Measurements from ENCODE around the gene PWP2. TPM values are rescaled to one million over a fixed set of nuclear protein-coding genes. Genes with fewer than 3 reads are reported as not detected.
"Not testable (repeated sequence)": the region's sequence is repeated elsewhere in the genome, so short reads cannot be mapped to it uniquely, and the experiment has no call there.

PWP2 gene
- polyA plus RNA-seq, 3 donors: 4.2 to 8.5 (median 5.8) TPM

- not testable (repeated sequence) for DNase-seq (ENCODE audit: low read depth in 3 of 3, low spot score in 2 of 3)
These were observed 52.4 kb downstream of the PWP2 start for GRCh38 chr21:44159349-44160297.

DNA sequence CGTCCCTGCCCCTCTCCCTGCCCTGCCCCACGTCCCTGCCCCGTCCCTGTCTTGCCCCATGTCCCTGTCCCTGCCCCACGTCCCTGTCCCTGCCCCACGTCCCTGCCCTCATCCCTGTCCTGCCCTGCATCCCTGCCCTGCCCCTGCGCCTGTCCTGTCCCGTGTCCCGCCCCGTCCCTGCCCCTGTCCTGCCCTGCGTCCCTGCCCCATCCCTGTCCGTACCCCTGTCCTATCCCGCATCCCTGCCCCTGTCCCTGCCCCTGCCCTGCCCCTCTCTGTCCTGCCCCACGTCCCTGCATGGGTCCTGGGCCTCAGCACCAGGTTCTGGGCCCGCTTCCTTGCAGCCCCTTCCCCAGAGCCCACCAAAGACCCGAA is 53.1 kb downstream of the PWP2 start:
- DNase-seq (ENCODE audit: low read depth in 3 of 3, low spot score in 2 of 3): not testable (repeated sequence)

DNA sequence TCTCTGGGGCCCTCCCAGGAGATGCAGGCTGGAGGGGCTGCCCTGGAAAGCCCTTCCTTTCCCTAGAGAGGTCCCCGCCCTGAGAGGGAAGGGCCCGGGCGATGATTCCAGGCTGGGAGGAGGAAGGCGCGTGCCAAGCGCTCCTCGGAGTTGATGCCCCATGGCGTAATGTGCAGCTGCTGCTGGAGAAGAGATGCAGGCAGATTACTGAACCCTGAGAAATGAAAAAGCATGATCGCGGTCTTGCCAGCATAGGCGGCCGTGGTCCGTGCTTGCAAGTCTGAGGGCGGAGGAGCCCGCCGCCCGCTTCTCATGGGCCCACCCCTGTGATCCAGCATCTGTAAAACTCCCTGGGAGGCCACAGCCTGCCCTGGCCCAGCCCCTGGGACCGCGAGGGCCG is 53.6 kb downstream of the PWP2 start:
- DNase-seq (ENCODE audit: low read depth in 3 of 3, low spot score in 2 of 3): not testable (repeated sequence)

DNA sequence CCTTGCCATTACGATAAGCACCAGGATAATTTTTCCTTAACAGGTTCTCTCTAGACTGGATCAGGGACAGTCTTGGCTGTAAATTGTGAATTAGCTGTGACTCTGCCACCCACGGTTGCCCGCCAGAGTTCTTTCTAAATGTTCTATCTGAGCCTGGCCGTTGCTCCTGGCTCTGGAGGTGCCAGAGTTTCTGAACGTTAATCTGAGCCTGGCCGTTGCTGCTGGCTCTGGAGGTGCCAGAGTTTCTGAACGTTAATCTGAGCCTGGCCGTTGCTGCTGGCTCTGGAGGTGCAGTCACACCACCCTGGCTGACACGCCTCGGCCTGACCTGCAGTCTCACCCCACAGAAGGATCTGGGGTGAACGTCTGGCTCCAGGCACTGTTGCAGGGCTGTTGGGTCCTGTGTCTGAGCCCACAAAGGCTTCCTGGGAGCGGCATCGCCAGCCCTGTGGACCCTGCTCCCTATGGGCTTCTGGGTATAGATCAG is 56.0 kb downstream of the PWP2 start:
- DNase-seq (ENCODE audit: low read depth in 3 of 3, low spot score in 2 of 3): not testable (repeated sequence)

- DNase-seq (ENCODE audit: low read depth in 3 of 3, low spot score in 2 of 3): not testable (repeated sequence)
These were observed 58.7 kb downstream of the PWP2 start for GRCh38 chr21:44165933-44166332.

DNA sequence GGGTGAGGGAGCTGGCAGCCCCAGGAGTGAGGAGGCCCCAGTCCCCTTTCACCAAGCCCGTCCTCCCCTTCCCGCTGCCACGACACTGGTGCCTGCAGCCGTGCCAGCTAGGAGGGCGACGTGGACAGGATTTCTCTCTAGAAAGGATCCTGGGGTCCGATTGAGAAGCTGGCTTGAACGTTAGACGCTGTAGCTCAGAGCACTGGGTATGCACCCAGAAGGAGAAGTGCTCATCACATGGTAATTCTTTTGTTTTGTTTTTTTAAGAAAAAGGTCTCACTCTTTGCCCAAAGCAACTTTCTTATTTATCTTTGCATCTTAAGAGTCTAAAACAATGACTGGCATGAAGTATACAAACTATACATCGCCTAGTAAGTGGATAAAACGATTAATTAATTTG is 60.3 kb downstream of the PWP2 start:
- not testable (repeated sequence) for DNase-seq (ENCODE audit: low read depth in 3 of 3, low spot score in 2 of 3)

GRCh38 chr21:44170326-44170725 is 63.1 kb downstream of the PWP2 start:
- not testable (repeated sequence) for DNase-seq (ENCODE audit: low read depth in 3 of 3, low spot score in 2 of 3)

DNA sequence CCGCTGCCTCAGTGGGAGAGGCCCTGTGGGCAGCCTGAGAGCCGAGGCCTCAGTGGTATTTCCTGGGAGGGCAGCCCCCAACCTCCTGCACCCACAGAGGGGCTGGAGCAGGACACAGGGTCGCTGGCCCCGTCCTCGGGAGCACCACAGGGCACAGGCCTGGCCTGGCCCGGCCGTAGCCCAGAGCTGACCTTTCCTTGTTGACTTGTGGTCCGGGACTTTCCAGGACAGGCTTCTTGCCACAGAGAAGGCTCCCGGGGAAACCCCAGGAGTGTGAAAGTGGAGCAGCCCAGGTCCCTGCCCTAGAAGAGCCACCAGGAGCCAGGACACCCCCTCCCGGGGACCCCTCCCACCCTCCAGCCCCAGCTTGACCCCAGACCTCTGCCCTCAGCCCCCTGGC is 63.7 kb downstream of the PWP2 start:
- not testable (repeated sequence) for DNase-seq (ENCODE audit: low read depth in 3 of 3, low spot score in 2 of 3)

DNA sequence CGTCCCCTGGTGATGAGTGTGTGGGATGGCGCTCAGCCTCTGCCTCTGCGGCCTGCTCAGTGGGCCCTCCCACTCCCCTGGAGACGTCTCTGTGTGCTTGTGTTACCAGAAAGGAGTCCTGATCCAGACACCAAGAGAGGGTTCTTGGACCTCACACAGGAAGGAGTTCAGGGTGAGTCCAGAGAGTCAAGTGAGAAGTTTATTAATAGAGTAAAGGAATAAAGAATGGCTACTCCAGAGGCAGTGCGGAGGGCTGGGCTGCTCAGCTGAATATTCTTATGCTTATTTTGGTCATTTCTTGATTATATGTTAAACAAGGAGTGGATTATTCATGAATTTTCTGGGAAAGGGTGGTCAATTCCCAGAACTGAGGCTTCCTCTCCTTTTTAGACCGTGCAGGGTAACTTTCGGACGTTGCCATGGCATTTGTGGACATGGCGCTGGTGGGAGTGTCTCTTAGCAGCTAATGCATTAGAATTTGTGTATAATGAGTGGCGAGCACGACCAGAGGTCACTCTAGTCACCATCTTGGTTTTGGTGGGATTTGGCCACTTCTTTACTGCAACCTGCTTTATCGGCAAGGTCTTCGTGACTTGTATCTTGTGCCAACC is 64.9 kb downstream of the PWP2 start:
- DNase-seq (ENCODE audit: low read depth in 3 of 3, low spot score in 2 of 3): not testable (repeated sequence)

GRCh38 chr21:44172741-44173140 is 65.5 kb downstream of the PWP2 start:
- DNase-seq (ENCODE audit: low read depth in 3 of 3, low spot score in 2 of 3): not testable (repeated sequence)

- not testable (repeated sequence) for DNase-seq (ENCODE audit: low read depth in 3 of 3, low spot score in 2 of 3)
These were observed 68.0 kb downstream of the PWP2 start for GRCh38 chr21:44175189-44175588.

DNA sequence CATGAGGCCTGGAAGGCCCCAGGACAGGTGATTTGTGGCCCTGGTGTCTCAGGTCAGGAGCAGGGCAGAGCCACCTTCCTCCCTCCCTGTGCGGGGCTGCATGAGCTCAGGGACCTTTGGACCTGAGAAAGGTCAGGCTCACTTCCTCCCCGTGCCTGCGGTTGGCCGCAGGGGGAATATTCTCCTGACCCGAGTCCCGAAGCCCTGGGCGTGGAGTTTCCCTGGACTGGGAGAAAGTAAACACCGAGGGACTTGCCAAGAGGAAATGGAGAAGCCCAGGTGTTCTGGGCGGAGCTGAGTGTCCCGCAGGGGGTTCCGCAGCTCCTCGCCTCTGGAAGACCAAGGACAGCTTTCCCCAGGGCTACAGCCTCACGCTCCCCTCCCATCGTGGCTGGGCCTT is 68.9 kb downstream of the PWP2 start:
- not testable (repeated sequence) for DNase-seq (ENCODE audit: low read depth in 3 of 3, low spot score in 2 of 3)

Other genes with a start within 250 kb of the PWP2 start
- 10 to 100 TPM; 45.5 to 61.4 (median 52.8) TPM for gene AGPAT3, start 242.2 kb upstream of the PWP2 start, polyA plus RNA-seq (ENCODE audit: insufficient read length in 3 of 3)
- 10 to 100 TPM; 32.5 to 39.4 (median 39.1) TPM for gene TRAPPC10, start 95.1 kb upstream of the PWP2 start, polyA plus RNA-seq (ENCODE audit: insufficient read length in 3 of 3)
- gene GATD3, start 26.3 kb downstream of the PWP2 start, polyA plus RNA-seq (ENCODE audit: insufficient read length in 3 of 3): 10 to 100 TPM; 39.1 to 52.3 (median 42.7) TPM
- 10 to 100 TPM in 1 of 3 donors, 1 to 10 TPM in 2; 6.1 to 13.2 (median 6.9) TPM for gene ICOSLG, start 133.5 kb downstream of the PWP2 start, polyA plus RNA-seq (ENCODE audit: insufficient read length in 3 of 3)
- not detected for gene DNMT3L, start 154.5 kb downstream of the PWP2 start, polyA plus RNA-seq (ENCODE audit: insufficient read length in 3 of 3)
- gene AIRE, start 178.5 kb downstream of the PWP2 start, polyA plus RNA-seq (ENCODE audit: insufficient read length in 3 of 3): under 1 TPM; 0.24 to 0.37 (median 0.32) TPM
- 100 to 1,000 TPM in 2 of 3 donors, 10 to 100 TPM in 1; 96.8 to 128 (median 105) TPM for gene PFKL, start 192.7 kb downstream of the PWP2 start, polyA plus RNA-seq (ENCODE audit: insufficient read length in 3 of 3)
- gene CFAP410, start 232.0 kb downstream of the PWP2 start, polyA plus RNA-seq (ENCODE audit: insufficient read length in 3 of 3): 10 to 100 TPM; 14.8 to 18.7 (median 15.4) TPM
- gene TRPM2, start 246.2 kb downstream of the PWP2 start, polyA plus RNA-seq (ENCODE audit: insufficient read length in 3 of 3): 1 to 10 TPM in 1 of 3 donors, under 1 TPM in 2; 0.75 to 1.1 (median 0.82) TPM